ENCODE results near the gene CDH13.

CDH13 gene

DNA sequence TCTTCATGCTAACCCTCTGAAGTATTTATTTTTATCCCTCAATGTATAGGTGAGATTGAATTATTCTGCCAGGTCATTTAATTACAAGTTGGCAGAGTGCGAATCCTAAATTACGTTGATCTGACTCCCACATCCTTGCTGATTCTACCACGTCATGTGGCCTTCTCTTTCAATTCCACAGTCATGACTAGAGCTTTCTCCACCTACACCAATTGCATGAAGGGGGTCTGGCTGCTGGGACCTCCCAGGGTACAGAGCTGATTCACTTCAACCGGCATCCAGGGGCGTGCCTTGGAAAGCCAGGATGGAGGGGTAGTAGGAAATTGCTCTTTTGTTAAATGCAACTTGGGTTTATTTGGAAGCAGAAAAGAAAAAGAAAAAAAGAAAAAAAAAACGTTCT, 41.1 kb upstream of the CDH13 start:
- TF ChIP-seq, protein P1, sequence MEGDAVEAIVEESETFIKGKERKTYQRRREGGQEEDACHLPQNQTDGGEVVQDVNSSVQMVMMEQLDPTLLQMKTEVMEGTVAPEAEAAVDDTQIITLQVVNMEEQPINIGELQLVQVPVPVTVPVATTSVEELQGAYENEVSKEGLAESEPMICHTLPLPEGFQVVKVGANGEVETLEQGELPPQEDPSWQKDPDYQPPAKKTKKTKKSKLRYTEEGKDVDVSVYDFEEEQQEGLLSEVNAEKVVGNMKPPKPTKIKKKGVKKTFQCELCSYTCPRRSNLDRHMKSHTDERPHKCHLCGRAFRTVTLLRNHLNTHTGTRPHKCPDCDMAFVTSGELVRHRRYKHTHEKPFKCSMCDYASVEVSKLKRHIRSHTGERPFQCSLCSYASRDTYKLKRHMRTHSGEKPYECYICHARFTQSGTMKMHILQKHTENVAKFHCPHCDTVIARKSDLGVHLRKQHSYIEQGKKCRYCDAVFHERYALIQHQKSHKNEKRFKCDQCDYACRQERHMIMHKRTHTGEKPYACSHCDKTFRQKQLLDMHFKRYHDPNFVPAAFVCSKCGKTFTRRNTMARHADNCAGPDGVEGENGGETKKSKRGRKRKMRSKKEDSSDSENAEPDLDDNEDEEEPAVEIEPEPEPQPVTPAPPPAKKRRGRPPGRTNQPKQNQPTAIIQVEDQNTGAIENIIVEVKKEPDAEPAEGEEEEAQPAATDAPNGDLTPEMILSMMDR (IDR thresholded peaks at IDR 0.05; ENCODE audit: poor library complexity, severe bottlenecking): no peak
- no peak overlapping the region for H3K27ac ChIP-seq (ENCODE audit: poor library complexity, severe bottlenecking)
- no peak overlapping the region for H3K4me3 ChIP-seq (ENCODE audit: severe bottlenecking)
- no peaks in the 10 kb centered on the region for H3K27me3 ChIP-seq (ENCODE audit: insufficient read depth, poor library complexity, severe bottlenecking)
- H3K36me3 ChIP-seq (ENCODE audit: low read depth): no peaks in the 10 kb centered on the region
- no peaks in the 10 kb centered on the region for H3K4me1 ChIP-seq (ENCODE audit: insufficient read depth, poor library complexity, severe bottlenecking)
- DNase-seq (ENCODE audit: low spot score) (no peak), ATAC-seq (ENCODE audit: low read depth) (peak; percentile 40; the same call in 1 of the 3 replicates)
- H3K9me3 ChIP-seq (ENCODE audit: severe bottlenecking): no peaks in the 10 kb centered on the region

DNA sequence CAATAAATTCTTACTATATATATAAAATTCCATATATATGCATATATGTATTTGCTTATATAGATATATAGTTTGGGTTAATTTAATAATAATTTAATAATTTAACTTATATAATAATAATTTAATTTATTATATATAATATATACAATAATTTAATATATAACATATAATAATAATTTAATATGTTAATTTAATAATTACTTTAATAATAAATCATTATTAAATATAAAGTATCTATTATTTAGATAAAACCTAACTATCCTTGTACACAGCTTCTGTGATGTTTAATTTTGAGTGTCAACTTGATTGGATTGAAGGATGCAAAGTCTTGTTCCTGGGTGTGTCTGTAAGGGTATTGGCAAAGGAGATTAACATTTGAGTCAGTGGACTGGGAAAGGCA, 40.6 kb upstream of the CDH13 start:
- TF ChIP-seq, protein P1 (IDR thresholded peaks at IDR 0.05; ENCODE audit: poor library complexity, severe bottlenecking): no peak
- Histone ChIP-seq H3K27ac (ENCODE audit: poor library complexity, severe bottlenecking) (no peak overlapping the region), H3K36me3 (ENCODE audit: low read depth) (no peaks in the 10 kb centered on the region), H3K4me1 (ENCODE audit: insufficient read depth, poor library complexity, severe bottlenecking) (no peaks in the 10 kb centered on the region), H3K27me3 (ENCODE audit: insufficient read depth, poor library complexity, severe bottlenecking) (no peaks in the 10 kb centered on the region), H3K9me3 (ENCODE audit: severe bottlenecking) (no peaks in the 10 kb centered on the region), H3K4me3 (ENCODE audit: severe bottlenecking) (no peak overlapping the region)
- DNase-seq (ENCODE audit: low spot score) (no peak), ATAC-seq (ENCODE audit: low read depth) (no peak)

DNA sequence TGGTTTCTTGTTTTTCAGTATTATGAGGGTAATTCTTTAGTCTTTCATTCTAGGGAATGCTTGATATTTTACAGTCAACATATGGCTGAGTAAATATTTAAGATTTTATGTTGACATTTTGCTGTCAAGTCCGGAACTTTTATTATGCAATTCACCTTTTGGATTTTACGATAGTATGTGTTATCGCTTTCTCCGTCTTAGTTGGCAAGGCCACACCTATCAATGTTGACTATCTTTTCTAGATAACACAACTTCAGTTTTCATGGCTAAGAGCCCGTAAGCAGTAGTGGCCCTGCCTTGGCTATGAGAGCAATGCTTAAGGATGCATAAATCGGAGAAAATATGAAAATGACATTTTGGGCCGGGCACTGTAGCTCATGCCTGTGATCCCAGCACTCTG, 39.5 kb upstream of the CDH13 start:
- Histone ChIP-seq H3K27me3 (ENCODE audit: insufficient read depth, poor library complexity, severe bottlenecking) (no peaks in the 10 kb centered on the region), H3K27ac (ENCODE audit: poor library complexity, severe bottlenecking) (no peak overlapping the region), H3K9me3 (ENCODE audit: severe bottlenecking) (no peaks in the 10 kb centered on the region), H3K36me3 (ENCODE audit: low read depth) (no peaks in the 10 kb centered on the region), H3K4me1 (ENCODE audit: insufficient read depth, poor library complexity, severe bottlenecking) (no peaks in the 10 kb centered on the region), H3K4me3 (ENCODE audit: severe bottlenecking) (no peak overlapping the region)
- DNase-seq (ENCODE audit: low spot score) (no peak), ATAC-seq (ENCODE audit: low read depth) (no peak)
- TF ChIP-seq, protein P1 (IDR thresholded peaks at IDR 0.05; ENCODE audit: poor library complexity, severe bottlenecking): no peak

DNA sequence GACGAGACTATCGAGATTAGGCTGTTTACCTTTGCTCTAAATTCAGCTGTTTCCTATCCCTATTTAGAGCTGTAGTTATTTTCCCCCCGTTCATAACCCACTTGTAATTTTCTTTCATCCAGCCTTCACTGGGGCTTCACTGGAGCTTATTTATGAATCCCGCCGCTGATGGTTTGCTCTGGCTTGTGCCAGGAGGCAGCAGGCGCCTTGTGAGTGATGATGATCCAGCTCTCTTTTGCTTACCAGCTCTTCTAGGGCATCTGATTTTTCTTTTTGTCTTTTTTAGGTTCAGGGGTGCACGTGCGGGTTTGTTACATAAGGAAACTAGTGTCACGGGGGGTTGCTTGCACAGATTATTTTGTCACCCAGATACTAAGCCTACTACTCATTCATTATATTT, 37.4 kb upstream of the CDH13 start:
- H3K27me3 ChIP-seq (ENCODE audit: insufficient read depth, poor library complexity, severe bottlenecking): no peaks in the 10 kb centered on the region
- H3K4me3 ChIP-seq (ENCODE audit: severe bottlenecking): no peak overlapping the region
- no peak overlapping the region for H3K27ac ChIP-seq (ENCODE audit: poor library complexity, severe bottlenecking)
- H3K4me1 ChIP-seq (ENCODE audit: insufficient read depth, poor library complexity, severe bottlenecking): no peaks in the 10 kb centered on the region
- H3K36me3 ChIP-seq (ENCODE audit: low read depth): no peaks in the 10 kb centered on the region
- ATAC-seq (ENCODE audit: low read depth): no peak
- H3K9me3 ChIP-seq (ENCODE audit: severe bottlenecking): no peaks in the 10 kb centered on the region
- TF ChIP-seq, protein P1 (IDR thresholded peaks at IDR 0.05; ENCODE audit: poor library complexity, severe bottlenecking): no peak
- DNase-seq (ENCODE audit: low spot score): no peak

DNA sequence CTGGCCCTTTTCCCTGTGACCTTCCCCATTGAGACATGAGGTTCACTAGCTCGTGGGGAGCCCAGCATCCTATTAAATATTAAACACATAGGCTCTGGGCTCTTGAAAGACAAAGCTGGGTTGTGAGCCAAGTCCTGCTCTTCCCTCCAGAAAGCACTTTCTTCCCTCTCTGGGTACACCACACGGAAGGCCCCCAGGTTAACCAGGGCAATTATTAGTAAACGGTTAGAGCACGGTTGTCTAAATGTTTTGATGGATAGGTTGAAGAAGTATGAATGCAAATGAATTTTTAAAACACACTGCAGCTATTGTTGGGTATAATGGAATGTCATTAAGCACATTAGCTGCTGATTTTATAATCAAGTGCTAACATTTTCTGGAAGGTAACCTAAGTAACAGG, 32.7 kb upstream of the CDH13 start:
- no peak overlapping the region for H3K4me3 ChIP-seq (ENCODE audit: severe bottlenecking)
- no peak overlapping the region for H3K27ac ChIP-seq (ENCODE audit: poor library complexity, severe bottlenecking)
- no peaks in the 10 kb centered on the region for H3K36me3 ChIP-seq (ENCODE audit: low read depth)
- H3K4me1 ChIP-seq (ENCODE audit: insufficient read depth, poor library complexity, severe bottlenecking): no peaks in the 10 kb centered on the region
- DNase-seq (ENCODE audit: low spot score) (no peak), ATAC-seq (ENCODE audit: low read depth) (no peak)
- TF ChIP-seq, protein P1 (IDR thresholded peaks at IDR 0.05; ENCODE audit: poor library complexity, severe bottlenecking): no peak
- peaks cover 4% of the 10 kb centered on the region for H3K27me3 ChIP-seq (ENCODE audit: insufficient read depth, poor library complexity, severe bottlenecking)
- no peaks in the 10 kb centered on the region for H3K9me3 ChIP-seq (ENCODE audit: severe bottlenecking)

Data from RWPE2 (cell line).